ENCODE measurements around the gene LRPAP1.
"Not testable (repeated sequence)": the region's sequence is repeated elsewhere in the genome, so short reads cannot be mapped to it uniquely, and the experiment has no call there.

DNA sequence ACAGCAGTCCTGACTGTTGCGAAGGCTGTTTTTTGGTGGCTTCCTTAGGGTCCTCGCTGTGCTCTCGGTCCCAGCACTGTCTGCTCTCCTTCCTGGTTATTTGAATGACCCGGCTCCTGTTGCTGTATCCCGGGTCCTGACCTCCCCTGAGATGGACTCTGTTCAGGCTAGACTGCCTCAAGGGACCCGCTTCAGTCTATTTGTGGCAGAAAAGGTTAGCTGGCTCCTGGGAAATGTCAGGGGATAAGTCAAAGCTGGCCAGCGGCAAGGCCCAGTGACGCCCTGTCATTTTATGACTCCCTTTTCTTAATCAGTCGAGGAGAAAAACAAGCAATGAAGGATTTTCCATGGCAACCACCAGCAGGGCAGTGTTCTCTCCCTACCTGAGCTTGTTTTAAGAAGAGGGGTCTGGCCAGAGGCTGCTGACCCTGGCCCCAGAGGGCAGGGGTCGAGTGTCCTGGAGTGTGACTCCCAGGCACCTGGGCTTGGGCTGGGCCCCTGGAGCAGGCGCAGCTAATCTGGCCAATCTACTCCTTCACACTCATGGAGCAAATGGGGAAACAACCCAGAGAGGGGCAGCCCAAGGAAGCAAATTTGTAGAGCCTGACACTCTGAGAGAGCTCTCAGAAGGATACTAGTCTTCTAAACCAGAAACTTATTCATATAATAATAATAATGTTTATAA, 45.1 kb upstream of the LRPAP1 start:
- TF ChIP-seq EZH2 (IDR thresholded peaks at IDR 0.05); POLR2A (IDR thresholded peaks at IDR 0.05; ENCODE audit: borderline replicate concordance, extremely low read depth, insufficient read depth, insufficient read length); EZH2phosphoT487 (IDR thresholded peaks at IDR 0.05; ENCODE audit: borderline replicate concordance); TCF7L2 (IDR thresholded peaks at IDR 0.05; ENCODE audit: borderline replicate concordance, extremely low read depth, insufficient read depth, insufficient read length); SIN3A (IDR thresholded peaks at IDR 0.05; ENCODE audit: low read depth): not testable (repeated sequence)
- TF ChIP-seq, protein P1, sequence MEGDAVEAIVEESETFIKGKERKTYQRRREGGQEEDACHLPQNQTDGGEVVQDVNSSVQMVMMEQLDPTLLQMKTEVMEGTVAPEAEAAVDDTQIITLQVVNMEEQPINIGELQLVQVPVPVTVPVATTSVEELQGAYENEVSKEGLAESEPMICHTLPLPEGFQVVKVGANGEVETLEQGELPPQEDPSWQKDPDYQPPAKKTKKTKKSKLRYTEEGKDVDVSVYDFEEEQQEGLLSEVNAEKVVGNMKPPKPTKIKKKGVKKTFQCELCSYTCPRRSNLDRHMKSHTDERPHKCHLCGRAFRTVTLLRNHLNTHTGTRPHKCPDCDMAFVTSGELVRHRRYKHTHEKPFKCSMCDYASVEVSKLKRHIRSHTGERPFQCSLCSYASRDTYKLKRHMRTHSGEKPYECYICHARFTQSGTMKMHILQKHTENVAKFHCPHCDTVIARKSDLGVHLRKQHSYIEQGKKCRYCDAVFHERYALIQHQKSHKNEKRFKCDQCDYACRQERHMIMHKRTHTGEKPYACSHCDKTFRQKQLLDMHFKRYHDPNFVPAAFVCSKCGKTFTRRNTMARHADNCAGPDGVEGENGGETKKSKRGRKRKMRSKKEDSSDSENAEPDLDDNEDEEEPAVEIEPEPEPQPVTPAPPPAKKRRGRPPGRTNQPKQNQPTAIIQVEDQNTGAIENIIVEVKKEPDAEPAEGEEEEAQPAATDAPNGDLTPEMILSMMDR (IDR thresholded peaks at IDR 0.05 in 2 of 3, conservative IDR thresholded peaks at IDR 0.05 in 1 of 3; ENCODE audit: borderline replicate concordance in 1 of 3, insufficient read depth in 1 of 3, low read depth in 2 of 3, low read length in 2 of 3), result not testable (repeated sequence)

Measured in HCT116 (cell line).